ENCODE data around the gene SEC11A.
"Not testable (repeated sequence)": the region's sequence is repeated elsewhere in the genome, so short reads cannot be mapped to it uniquely, and the experiment has no call there.

SEC11A gene

GRCh38 chr15:84653584-84653909 lies 62.4 kb downstream of the SEC11A start:
- TF ChIP-seq ZNF274 (IDR thresholded peaks at IDR 0.05; ENCODE audit: low read depth, low read length) = no peak
- peak overlapping the region; percentile 92 for H3K4me3 ChIP-seq (ENCODE audit: low read length)

DNA sequence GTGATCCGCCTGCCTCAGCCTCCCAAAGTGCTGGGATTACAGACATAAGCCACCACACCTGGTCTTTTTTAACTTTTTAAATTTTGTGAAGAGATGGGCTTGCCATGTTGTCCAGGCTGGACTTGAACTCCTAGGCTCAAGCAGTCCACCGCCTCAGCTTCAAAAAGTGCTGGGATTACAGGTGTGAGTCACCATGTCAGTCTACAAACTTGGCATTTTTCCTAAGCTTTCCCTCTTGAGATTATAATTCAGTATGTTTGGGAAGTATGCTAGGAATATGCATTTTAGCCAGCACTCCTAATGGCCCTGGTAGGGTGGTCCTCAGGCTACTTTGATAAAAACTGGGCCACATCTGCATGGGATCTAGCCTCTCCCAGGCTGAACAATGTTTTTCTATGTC lies 66.2 kb downstream of the SEC11A start:
- H3K4me3 ChIP-seq (ENCODE audit: low read length) = no peak overlapping the region
- no peak for TF ChIP-seq ZNF274 (IDR thresholded peaks at IDR 0.05; ENCODE audit: low read depth, low read length)

DNA sequence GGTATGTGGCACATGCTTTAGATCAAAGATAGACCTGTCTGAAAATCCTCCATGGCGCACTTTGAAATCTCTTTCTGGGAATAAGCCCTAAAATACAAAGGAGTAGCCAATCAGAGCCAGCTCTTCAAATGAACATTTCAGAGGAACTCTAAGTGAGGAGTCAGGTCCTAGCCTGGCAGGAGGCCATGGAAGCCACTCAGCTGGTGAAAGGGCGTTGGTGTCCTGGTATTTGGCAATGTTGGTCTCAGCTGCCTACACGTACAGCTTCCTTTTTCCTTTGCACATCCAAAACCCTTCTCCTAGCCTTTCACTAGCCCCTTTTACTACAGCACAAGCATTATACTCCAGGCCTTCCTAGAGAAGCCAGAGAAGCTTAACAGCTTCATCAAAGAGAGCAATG lies 67.4 kb downstream of the SEC11A start:
- no peak overlapping the region for H3K4me3 ChIP-seq (ENCODE audit: low read length)
- no peak for TF ChIP-seq ZNF274 (IDR thresholded peaks at IDR 0.05; ENCODE audit: low read depth, low read length)

DNA sequence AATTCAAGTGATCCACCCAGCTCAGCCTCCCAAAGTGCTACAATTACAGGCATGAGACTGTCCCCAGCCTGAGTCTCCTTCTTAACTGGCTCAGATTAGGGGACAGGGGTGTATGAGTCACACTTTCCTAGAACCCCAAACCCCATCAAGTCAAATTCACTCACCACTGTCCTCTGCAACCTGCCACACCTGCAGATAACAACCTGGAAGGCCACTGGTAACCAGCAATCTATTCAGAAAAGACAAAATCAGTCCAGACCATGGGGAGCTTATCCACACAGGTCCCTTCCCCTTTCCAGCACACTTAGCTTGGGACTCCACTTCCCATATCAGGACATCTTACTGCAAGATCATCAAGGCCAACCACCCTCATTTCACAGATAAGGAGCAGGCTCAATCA lies 68.2 kb downstream of the SEC11A start:
- no peak overlapping the region for H3K4me3 ChIP-seq (ENCODE audit: low read length)
- TF ChIP-seq ZNF274 (IDR thresholded peaks at IDR 0.05; ENCODE audit: low read depth, low read length) = no peak

DNA sequence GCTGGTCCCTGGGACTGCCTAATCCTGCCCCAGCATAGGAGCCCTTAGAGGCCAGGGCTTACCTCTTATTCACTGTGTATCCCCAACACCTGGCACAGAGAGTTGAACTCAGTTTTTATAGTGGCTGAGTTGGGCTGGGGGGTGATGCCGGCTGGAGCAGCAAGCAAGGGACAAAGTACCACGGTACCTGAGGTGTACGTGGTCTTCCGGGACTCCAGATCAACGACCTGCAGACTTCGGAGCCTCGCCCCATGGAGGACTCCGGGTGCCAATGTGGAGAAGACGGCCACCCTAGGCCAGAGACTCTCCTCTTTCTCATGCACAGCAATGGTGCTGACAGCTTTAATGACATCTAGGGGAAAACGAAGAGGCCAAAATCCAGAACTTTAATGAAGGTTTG lies 69.9 kb downstream of the SEC11A start:
- no peak overlapping the region for H3K4me3 ChIP-seq (ENCODE audit: low read length)

DNA sequence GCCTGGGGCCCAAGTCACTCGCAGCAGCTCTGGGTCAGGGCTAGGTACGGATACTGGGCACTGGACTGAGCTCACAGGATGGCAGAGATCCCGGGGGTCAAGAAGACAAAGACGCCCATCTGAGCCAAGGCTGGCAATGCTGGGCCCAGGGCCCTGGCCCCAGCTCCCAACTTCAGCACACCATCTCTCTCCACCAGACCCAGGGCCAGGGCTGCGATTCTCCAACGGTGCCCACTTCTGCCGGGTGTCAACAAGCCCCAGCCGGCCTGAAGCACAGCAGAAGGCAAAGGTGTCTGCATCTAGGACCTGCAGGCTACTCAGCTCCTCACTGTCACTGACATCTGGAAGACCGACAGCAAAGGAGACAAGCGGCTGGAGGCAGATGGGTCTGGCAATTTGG lies 70.4 kb downstream of the SEC11A start:
- no peak for TF ChIP-seq ZNF274 (IDR thresholded peaks at IDR 0.05; ENCODE audit: low read depth, low read length)
- no peak overlapping the region for H3K4me3 ChIP-seq (ENCODE audit: low read length)

More for the DNA sequence above, 69.9 kb downstream of the SEC11A start:
- no peak for TF ChIP-seq ZNF274 (IDR thresholded peaks at IDR 0.05; ENCODE audit: low read depth, low read length)

DNA sequence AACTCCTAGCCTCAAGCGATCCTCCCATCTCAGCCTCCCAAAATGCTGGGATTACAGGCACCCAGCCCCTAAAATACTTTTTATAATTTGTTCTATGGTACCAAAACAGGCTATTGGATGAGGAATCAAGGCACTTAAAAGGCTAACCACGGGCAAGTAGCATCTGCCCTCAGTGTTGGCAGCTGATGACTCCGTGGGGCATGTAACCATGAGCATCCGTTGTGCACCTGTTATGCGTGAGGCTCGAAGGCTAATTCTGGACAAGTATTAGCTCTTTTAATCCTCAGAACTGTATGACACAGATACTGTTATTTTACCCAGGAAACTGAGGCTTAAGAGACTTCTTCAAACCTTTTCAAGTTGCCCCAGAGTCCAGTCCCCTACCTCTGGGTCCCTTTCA lies 72.1 kb downstream of the SEC11A start:
- H3K4me3 ChIP-seq (ENCODE audit: low read length) = no peak overlapping the region
- no peak for TF ChIP-seq ZNF274 (IDR thresholded peaks at IDR 0.05; ENCODE audit: low read depth, low read length)

GRCh38 chr15:84642640-84643039 lies 73.3 kb downstream of the SEC11A start:
- not testable (repeated sequence) for H3K4me3 ChIP-seq (ENCODE audit: low read length)

DNA sequence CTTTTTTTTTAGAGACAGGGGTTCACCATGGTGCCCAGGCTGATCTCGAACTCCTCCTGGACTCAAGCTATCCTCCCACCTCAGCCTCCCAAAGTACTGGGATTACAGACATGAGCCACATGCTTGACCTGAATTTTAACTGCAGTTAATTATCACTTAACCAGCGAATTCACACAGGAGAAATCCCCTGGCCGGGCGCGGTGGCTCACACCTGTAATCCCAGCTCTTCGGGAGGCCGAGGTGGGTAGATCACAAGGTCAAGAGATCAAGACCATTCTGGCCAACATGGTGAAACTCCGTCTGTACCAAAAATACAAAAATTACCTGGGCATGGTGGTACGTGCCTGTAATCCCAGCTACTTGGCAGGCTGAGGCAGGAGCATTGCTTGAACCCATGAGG lies 74.1 kb downstream of the SEC11A start:
- H3K4me3 ChIP-seq (ENCODE audit: low read length) = not testable (repeated sequence)

DNA sequence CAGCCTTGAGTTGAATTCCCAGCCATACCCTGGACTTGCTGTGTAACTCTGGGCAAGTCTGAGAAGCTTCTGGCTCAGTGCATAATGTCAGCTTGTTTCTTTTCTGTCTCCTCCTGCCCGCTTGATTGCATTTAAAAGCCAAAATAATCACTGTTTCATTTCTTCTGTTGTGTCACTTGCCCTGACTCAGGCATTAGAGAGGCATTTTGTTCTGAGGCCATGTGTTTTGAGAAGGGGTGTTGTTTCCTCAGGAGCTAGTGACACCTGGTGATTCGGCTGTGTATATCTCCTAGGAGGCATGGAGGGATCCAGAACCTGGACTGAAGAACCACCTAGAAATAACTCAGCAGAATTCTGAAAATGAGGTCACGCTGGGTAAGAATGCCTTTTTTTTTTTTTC lies 77.8 kb downstream of the SEC11A start:
- H3K4me3 ChIP-seq (ENCODE audit: low read length) = no peak overlapping the region
- TF ChIP-seq ZNF274 (IDR thresholded peaks at IDR 0.05; ENCODE audit: low read depth, low read length) = no peak

DNA sequence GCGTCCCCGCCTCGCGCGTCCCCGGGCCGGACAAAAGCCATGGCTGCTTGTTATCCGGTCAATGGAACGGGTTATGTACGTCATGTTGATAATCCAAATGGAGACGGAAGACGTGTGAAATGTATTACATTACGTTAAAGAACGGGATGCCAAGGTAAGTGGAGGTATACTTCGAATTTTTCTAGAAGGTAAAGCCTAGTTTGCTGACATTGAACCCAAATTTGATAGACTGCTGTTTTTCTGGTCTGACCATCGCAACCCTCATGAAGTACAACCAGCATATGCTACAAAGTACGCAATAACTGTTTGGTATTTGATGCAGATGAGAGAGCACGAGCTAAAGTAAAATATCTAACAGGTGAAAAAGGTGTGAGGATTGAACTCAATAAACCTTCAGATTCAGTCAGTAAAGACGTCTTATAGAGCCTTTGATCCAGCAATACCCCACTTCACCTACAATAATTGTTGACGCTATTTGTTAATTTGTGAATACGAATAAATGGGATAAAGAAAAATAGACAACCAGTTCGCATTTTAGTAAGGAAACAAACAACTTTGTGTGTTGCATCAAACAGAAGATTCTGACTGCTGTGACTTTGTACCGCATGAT lies 81.6 kb downstream of the SEC11A start:
- H3K4me3 ChIP-seq (ENCODE audit: low read length) = peak overlapping the region; percentile 47
- TF ChIP-seq ZNF274 (IDR thresholded peaks at IDR 0.05; ENCODE audit: low read depth, low read length) = no peak

- TF ChIP-seq ZNF274 (IDR thresholded peaks at IDR 0.05; ENCODE audit: low read depth, low read length) = no peak
- H3K4me3 ChIP-seq (ENCODE audit: low read length) = peak overlapping the region; percentile 47
Measured at GRCh38 chr15:84633311-84634227, 82.4 kb downstream of the SEC11A start.

DNA sequence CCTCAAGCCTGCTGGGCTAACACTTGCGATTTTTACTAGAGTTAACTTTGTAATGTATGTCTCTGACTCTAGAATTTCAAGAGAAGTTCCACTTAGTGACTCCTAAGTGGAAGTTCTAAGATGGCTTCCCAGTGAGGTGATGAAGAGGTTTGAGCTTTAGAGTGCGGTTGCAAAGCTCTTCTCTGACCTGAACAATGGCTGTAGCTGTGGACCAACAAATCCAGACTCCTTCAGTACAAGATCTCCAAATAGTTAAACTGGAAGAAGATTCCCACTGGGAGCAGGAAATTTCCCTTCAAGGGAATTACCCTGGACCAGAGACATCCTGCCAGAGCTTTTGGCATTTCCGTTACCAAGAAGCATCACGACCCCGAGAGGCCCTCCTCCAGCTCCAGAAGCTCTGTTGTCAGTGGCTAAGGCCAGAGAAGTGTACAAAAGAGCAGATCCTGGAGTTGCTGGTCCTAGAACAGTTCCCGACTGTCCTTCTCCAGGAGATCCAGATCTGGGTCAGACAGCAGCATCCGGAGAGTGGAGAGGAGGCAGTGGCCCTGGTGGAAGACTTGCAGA lies 84.2 kb downstream of the SEC11A start:
- TF ChIP-seq ZNF274 (IDR thresholded peaks at IDR 0.05; ENCODE audit: low read depth, low read length) = no peak

GRCh38 chr15:84629033-84629432 lies 86.9 kb downstream of the SEC11A start:
- TF ChIP-seq ZNF274 (IDR thresholded peaks at IDR 0.05; ENCODE audit: low read depth, low read length) = no peak
- H3K4me3 ChIP-seq (ENCODE audit: low read length) = no peak overlapping the region

More for the DNA sequence above, 84.2 kb downstream of the SEC11A start:
- peak overlapping the region; percentile 69 for H3K4me3 ChIP-seq (ENCODE audit: low read length)

DNA sequence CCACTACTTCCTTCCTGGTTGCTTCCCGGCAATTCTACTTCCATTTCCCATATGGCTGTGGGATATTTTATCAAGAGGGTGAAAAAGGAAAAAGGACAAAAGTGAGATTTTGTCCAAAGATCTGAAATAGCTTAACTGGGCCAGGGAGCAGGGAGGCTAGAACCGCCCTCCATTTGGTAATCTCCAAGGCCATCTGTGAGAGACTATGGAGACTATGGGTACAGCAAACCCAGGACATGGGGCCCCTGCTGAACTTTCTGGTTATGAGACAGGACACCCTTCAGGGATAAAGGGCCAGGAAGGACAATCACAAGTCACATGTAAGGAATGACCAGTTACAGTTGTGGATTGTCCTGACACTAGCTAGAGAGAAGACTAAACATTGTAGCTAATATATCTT lies 90.8 kb downstream of the SEC11A start:
- TF ChIP-seq ZNF274 (IDR thresholded peaks at IDR 0.05; ENCODE audit: low read depth, low read length) = no peak

More for the DNA sequence above, 90.8 kb downstream of the SEC11A start:
- H3K4me3 ChIP-seq (ENCODE audit: low read length) = no peak overlapping the region

All from GM08714 (cell line).